ENCODE measurements around the gene PHF20. TPM values are rescaled to one million over a fixed set of nuclear protein-coding genes. Genes with fewer than 3 reads are reported as not detected.
A peak's percentile ranks its signal among the peaks of the same experiment; 100 is the strongest.

The PHF20 gene
- total RNA-seq, 1 donor from 2014 or later, result 76.1 TPM

GRCh38 chr20:35831029-35831428 lies 59.2 kb downstream of the PHF20 start:
- Mint-ChIP-seq H3K4me1 (ENCODE audit: low read depth, unreplicated experiment) (peaks cover 7% of the 10 kb centered on the region), H3K36me3 (ENCODE audit: unreplicated experiment) (peaks cover 9% of the 10 kb centered on the region), H3K9me3 (ENCODE audit: unreplicated experiment) (peaks cover 4% of the 10 kb centered on the region), H3K4me3 (ENCODE audit: unreplicated experiment) (no peak overlapping the region), H3K27me3 (ENCODE audit: unreplicated experiment) (peaks cover 3% of the 10 kb centered on the region), H3K27ac (ENCODE audit: unreplicated experiment) (no peak overlapping the region)
- DNase-seq, result no peak
- no peak for TF ChIP-seq CTCF (IDR thresholded peaks at IDR 0.05; ENCODE audit: partially characterized antibody, unreplicated experiment)

- peaks cover 1% of the 10 kb centered on the region for H3K27me3 Mint-ChIP-seq (ENCODE audit: unreplicated experiment)
- no peak for TF ChIP-seq CTCF (IDR thresholded peaks at IDR 0.05; ENCODE audit: partially characterized antibody, unreplicated experiment)
- H3K4me1 Mint-ChIP-seq (ENCODE audit: low read depth, unreplicated experiment), result peaks cover 7% of the 10 kb centered on the region
- no peak overlapping the region for H3K4me3 Mint-ChIP-seq (ENCODE audit: unreplicated experiment)
- no peak for DNase-seq
- peak overlapping the region; percentile 4 for H3K27ac Mint-ChIP-seq (ENCODE audit: unreplicated experiment)
- peaks cover 9% of the 10 kb centered on the region for H3K36me3 Mint-ChIP-seq (ENCODE audit: unreplicated experiment)
- peaks cover 4% of the 10 kb centered on the region for H3K9me3 Mint-ChIP-seq (ENCODE audit: unreplicated experiment)
Measured at GRCh38 chr20:35831971-35832370, 60.2 kb downstream of the PHF20 start.

GRCh38 chr20:35833241-35833640 lies 61.4 kb downstream of the PHF20 start:
- DNase-seq, result no peak
- Mint-ChIP-seq H3K27me3 (ENCODE audit: unreplicated experiment) (peaks cover 1% of the 10 kb centered on the region), H3K36me3 (ENCODE audit: unreplicated experiment) (peaks cover 9% of the 10 kb centered on the region), H3K27ac (ENCODE audit: unreplicated experiment) (no peak overlapping the region), H3K4me3 (ENCODE audit: unreplicated experiment) (no peak overlapping the region), H3K4me1 (ENCODE audit: low read depth, unreplicated experiment) (peaks cover 11% of the 10 kb centered on the region), H3K9me3 (ENCODE audit: unreplicated experiment) (peaks cover 4% of the 10 kb centered on the region)
- no peak for TF ChIP-seq CTCF (IDR thresholded peaks at IDR 0.05; ENCODE audit: partially characterized antibody, unreplicated experiment)

- no peak overlapping the region for H3K27ac Mint-ChIP-seq (ENCODE audit: unreplicated experiment)
- H3K27me3 Mint-ChIP-seq (ENCODE audit: unreplicated experiment), result no peaks in the 10 kb centered on the region
- peaks cover 3% of the 10 kb centered on the region for H3K9me3 Mint-ChIP-seq (ENCODE audit: unreplicated experiment)
- no peak for TF ChIP-seq CTCF (IDR thresholded peaks at IDR 0.05; ENCODE audit: partially characterized antibody, unreplicated experiment)
- H3K4me3 Mint-ChIP-seq (ENCODE audit: unreplicated experiment), result no peak overlapping the region
- H3K4me1 Mint-ChIP-seq (ENCODE audit: low read depth, unreplicated experiment), result peaks cover 7% of the 10 kb centered on the region
- no peak for DNase-seq
- H3K36me3 Mint-ChIP-seq (ENCODE audit: unreplicated experiment), result peaks cover 9% of the 10 kb centered on the region
Measured at GRCh38 chr20:35837577-35838195, 65.9 kb downstream of the PHF20 start.

- H3K36me3 Mint-ChIP-seq (ENCODE audit: unreplicated experiment), result peaks cover 14% of the 10 kb centered on the region
- H3K27me3 Mint-ChIP-seq (ENCODE audit: unreplicated experiment), result no peaks in the 10 kb centered on the region
- DNase-seq, result no peak
- H3K4me3 Mint-ChIP-seq (ENCODE audit: unreplicated experiment), result no peak overlapping the region
- peaks cover 3% of the 10 kb centered on the region for H3K9me3 Mint-ChIP-seq (ENCODE audit: unreplicated experiment)
- no peak overlapping the region for H3K27ac Mint-ChIP-seq (ENCODE audit: unreplicated experiment)
- H3K4me1 Mint-ChIP-seq (ENCODE audit: low read depth, unreplicated experiment), result peaks cover 7% of the 10 kb centered on the region
- no peak for TF ChIP-seq CTCF (IDR thresholded peaks at IDR 0.05; ENCODE audit: partially characterized antibody, unreplicated experiment)
Measured at GRCh38 chr20:35838205-35838604, 66.4 kb downstream of the PHF20 start.
